ENCODE data around the gene ABCD4. TPM values are rescaled to one million over a fixed set of nuclear protein-coding genes. Genes with fewer than 3 reads are reported as not detected.

The ABCD4 gene
- polyA plus RNA-seq, 1 donor from 2014 or later = 106 TPM

GRCh38 chr14:74286736-74287135, 16.0 kb downstream of the ABCD4 start:
- TF ChIP-seq TAF1 (IDR thresholded peaks at IDR 0.05; ENCODE audit: low read depth) (no peak), RAD21 (conservative IDR thresholded peaks at IDR 0.05) (no peak), MXI1 (conservative IDR thresholded peaks at IDR 0.05; ENCODE audit: poor library complexity, severe bottlenecking) (no peak), POLR2AphosphoS5 (IDR thresholded peaks at IDR 0.05) (no peak)
- Histone ChIP-seq H3F3A (ENCODE audit: insufficient read depth, low read length, poor library complexity, severe bottlenecking) (no peaks in the 10 kb centered on the region), H3K27me3 (ENCODE audit: insufficient read depth, low read depth, low read length) (no peaks in the 10 kb centered on the region), H3K9me3 (ENCODE audit: low read length) (no peaks in the 10 kb centered on the region), H4K20me1 (ENCODE audit: insufficient read depth) (no peaks in the 10 kb centered on the region), H3K9ac (ENCODE audit: low read length) (no peak overlapping the region), H3K9me2 (ENCODE audit: insufficient read depth, low read length) (no peaks in the 10 kb centered on the region), H3K79me2 (replicated peaks; ENCODE audit: insufficient read depth, low read length) (no peaks in the 10 kb centered on the region), H3K27ac (ENCODE audit: low read length) (no peak overlapping the region), H3K4me3 (ENCODE audit: low read length) (no peak overlapping the region), H2AFZ (ENCODE audit: low read depth, low read length) (no peak overlapping the region), H3K4me2 (ENCODE audit: low read length) (no peak overlapping the region), H3K36me3 (ENCODE audit: insufficient read depth, low read length) (no peaks in the 10 kb centered on the region)

DNA sequence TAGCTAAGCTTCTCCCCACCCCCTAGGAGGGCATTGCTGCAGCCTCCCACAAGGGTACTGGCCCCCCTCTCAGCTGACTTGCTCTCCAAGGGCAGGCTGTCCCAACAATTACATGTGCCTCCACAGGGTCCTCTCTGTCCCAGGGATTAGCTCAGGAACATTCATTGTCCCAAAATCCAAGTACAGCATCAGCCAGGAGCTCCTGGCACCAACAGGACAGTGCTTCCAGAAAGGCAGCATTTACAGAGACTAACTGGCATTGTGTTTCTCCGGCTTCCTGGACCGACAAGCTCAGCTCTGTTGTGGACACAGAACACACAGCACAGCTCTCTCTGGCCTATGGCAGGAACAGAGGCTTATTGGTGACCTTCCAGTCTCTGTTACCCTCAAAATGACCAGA, 21.7 kb downstream of the ABCD4 start:
- no peaks in the 10 kb centered on the region for H3K79me2 ChIP-seq (replicated peaks; ENCODE audit: insufficient read depth, low read length)
- H4K20me1 ChIP-seq (ENCODE audit: insufficient read depth) = no peaks in the 10 kb centered on the region
- H3K4me3 ChIP-seq (ENCODE audit: low read length) = no peak overlapping the region
- TF ChIP-seq EP300 (conservative IDR thresholded peaks at IDR 0.05; ENCODE audit: poor library complexity, severe bottlenecking) (no peak), SMC3 (conservative IDR thresholded peaks at IDR 0.05; ENCODE audit: poor library complexity) (no peak), EZH2 (IDR thresholded peaks at IDR 0.05; ENCODE audit: borderline replicate concordance, insufficient read depth, low read length, poor library complexity, severe bottlenecking) (no peak), POLR2AphosphoS5 (IDR thresholded peaks at IDR 0.05) (no peak), REST (IDR thresholded peaks at IDR 0.05; ENCODE audit: borderline replicate concordance) (no peak), TAF1 (IDR thresholded peaks at IDR 0.05; ENCODE audit: low read depth) (no peak), CTCF (IDR thresholded peaks at IDR 0.05; ENCODE audit: poor library complexity, severe bottlenecking) (no peak), MXI1 (conservative IDR thresholded peaks at IDR 0.05; ENCODE audit: poor library complexity, severe bottlenecking) (no peak), RAD21 (conservative IDR thresholded peaks at IDR 0.05) (no peak)
- H2AFZ ChIP-seq (ENCODE audit: low read depth, low read length) = no peak overlapping the region
- H3K4me2 ChIP-seq (ENCODE audit: low read length) = no peak overlapping the region
- H3F3A ChIP-seq (ENCODE audit: insufficient read depth, low read length, poor library complexity, severe bottlenecking) = no peaks in the 10 kb centered on the region
- H3K9me2 ChIP-seq (ENCODE audit: insufficient read depth, low read length) = no peaks in the 10 kb centered on the region
- no peaks in the 10 kb centered on the region for H3K36me3 ChIP-seq (ENCODE audit: insufficient read depth, low read length)
- no peak overlapping the region for H3K27ac ChIP-seq (ENCODE audit: low read length)
- no peak overlapping the region for H3K9ac ChIP-seq (ENCODE audit: low read length)
- H3K9me3 ChIP-seq (ENCODE audit: low read length) = no peaks in the 10 kb centered on the region
- H3K27me3 ChIP-seq (ENCODE audit: insufficient read depth, low read depth, low read length) = no peaks in the 10 kb centered on the region

DNA sequence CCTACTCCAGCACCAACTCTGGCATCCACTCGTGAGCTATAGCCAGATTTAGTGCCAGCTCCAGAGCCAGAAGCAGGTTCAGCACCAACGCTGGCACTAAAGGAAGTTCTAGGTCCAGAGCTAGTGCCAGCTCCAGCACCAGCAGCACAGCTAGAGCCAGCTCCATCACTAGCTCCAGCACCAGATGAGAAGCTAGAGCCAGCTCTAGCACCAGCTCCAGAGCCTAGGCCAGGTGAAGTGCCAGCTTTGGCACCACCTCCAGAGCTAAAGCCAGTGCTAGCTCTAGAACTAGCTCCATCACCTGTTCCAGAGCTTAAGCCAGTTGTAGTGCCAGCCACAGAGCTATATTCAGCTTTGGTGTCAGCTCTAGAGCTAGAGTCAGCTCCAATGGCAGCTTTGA, 24.7 kb downstream of the ABCD4 start:
- no peaks in the 10 kb centered on the region for H3K9me3 ChIP-seq (ENCODE audit: low read length)
- H3K79me2 ChIP-seq (replicated peaks; ENCODE audit: insufficient read depth, low read length) = no peaks in the 10 kb centered on the region
- H3K9ac ChIP-seq (ENCODE audit: low read length) = no peak overlapping the region
- H3K4me3 ChIP-seq (ENCODE audit: low read length) = no peak overlapping the region
- H2AFZ ChIP-seq (ENCODE audit: low read depth, low read length) = no peak overlapping the region
- no peaks in the 10 kb centered on the region for H3F3A ChIP-seq (ENCODE audit: insufficient read depth, low read length, poor library complexity, severe bottlenecking)
- TF ChIP-seq EZH2 (IDR thresholded peaks at IDR 0.05; ENCODE audit: borderline replicate concordance, insufficient read depth, low read length, poor library complexity, severe bottlenecking) = no peak
- no peak for TF ChIP-seq RAD21 (conservative IDR thresholded peaks at IDR 0.05)
- TF ChIP-seq CTCF (IDR thresholded peaks at IDR 0.05; ENCODE audit: poor library complexity, severe bottlenecking) = no peak
- no peak for TF ChIP-seq REST (IDR thresholded peaks at IDR 0.05; ENCODE audit: borderline replicate concordance)
- no peak for TF ChIP-seq POLR2AphosphoS5 (IDR thresholded peaks at IDR 0.05)
- no peak for TF ChIP-seq EP300 (conservative IDR thresholded peaks at IDR 0.05; ENCODE audit: poor library complexity, severe bottlenecking)
- TF ChIP-seq MXI1 (conservative IDR thresholded peaks at IDR 0.05; ENCODE audit: poor library complexity, severe bottlenecking) = no peak
- no peak for TF ChIP-seq SMC3 (conservative IDR thresholded peaks at IDR 0.05; ENCODE audit: poor library complexity)
- no peak for TF ChIP-seq TAF1 (IDR thresholded peaks at IDR 0.05; ENCODE audit: low read depth)
- no peaks in the 10 kb centered on the region for H3K9me2 ChIP-seq (ENCODE audit: insufficient read depth, low read length)
- H3K36me3 ChIP-seq (ENCODE audit: insufficient read depth, low read length) = no peaks in the 10 kb centered on the region
- H3K27ac ChIP-seq (ENCODE audit: low read length) = no peak overlapping the region
- H3K27me3 ChIP-seq (ENCODE audit: insufficient read depth, low read depth, low read length) = no peaks in the 10 kb centered on the region
- no peak overlapping the region for H3K4me2 ChIP-seq (ENCODE audit: low read length)
- no peaks in the 10 kb centered on the region for H4K20me1 ChIP-seq (ENCODE audit: insufficient read depth)

Measured in neural cell (in vitro differentiated cells).